K562 treated with DMSO at 1 percent for 4 hours (cell line): ENCODE measurements around the gene CDH3. TPM values are rescaled to one million over a fixed set of nuclear protein-coding genes. Genes with fewer than 3 reads are reported as not detected.

Source experiments
- total RNA-seq: library from RNA; unstranded; fragments of 300-600 nt; gene quantifications from 2 replicates; pipeline ENCODE4 v1.2.3, GENCODE V29; 2022; ENCODE audit not compliant: insufficient read depth

CDH3 gene
- total RNA-seq: not detected in 2 replicates

DNA sequence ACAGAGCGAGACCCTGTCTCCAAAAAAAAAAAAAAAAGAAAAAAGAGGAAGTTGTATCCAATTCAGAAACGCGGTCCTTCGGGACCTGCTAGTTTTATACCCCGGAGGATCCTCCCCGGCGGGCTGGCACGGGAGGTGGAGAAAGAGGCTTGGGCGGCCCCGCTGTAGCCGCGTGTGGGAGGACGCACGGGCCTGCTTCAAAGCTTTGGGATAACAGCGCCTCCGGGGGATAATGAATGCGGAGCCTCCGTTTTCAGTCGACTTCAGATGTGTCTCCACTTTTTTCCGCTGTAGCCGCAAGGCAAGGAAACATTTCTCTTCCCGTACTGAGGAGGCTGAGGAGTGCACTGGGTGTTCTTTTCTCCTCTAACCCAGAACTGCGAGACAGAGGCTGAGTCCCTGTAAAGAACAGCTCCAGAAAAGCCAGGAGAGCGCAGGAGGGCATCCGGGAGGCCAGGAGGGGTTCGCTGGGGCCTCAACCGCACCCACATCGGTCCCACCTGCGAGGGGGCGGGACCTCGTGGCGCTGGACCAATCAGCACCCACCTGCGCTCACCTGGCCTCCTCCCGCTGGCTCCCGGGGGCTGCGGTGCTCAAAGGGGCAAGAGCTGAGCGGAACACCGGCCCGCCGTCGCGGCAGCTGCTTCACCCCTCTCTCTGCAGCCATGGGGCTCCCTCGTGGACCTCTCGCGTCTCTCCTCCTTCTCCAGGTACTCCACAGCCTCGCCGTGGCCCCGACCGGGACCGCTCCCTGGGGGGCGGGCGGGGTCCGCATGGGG lies at the start of gene CDH3:
TSS of gene CDH3 (plus strand) at position 596 of the 779 bp plus-strand sequence. CDS start at position 666, 70 bp downstream.

DNA sequence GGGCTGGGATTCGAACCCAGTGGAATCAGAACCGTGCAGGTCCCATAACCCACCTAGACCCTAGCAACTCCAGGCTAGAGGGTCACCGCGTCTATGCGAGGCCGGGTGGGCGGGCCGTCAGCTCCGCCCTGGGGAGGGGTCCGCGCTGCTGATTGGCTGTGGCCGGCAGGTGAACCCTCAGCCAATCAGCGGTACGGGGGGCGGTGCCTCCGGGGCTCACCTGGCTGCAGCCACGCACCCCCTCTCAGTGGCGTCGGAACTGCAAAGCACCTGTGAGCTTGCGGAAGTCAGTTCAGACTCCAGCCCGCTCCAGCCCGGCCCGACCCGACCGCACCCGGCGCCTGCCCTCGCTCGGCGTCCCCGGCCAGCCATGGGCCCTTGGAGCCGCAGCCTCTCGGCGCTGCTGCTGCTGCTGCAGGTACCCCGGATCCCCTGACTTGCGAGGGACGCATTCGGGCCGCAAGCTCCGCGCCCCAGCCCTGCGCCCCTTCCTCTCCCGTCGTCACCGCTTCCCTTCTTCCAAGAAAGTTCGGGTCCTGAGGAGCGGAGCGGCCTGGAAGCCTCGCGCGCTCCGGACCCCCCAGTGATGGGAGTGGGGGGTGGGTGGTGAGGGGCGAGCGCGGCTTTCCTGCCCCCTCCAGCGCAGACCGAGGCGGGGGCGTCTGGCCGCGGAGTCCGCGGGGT lies 92.1 kb downstream of the CDH3 start, which contains the start of gene CDH1:
TSS of gene CDH1 (plus strand) at position 247 of the 684 bp plus-strand sequence. CDS start at position 371, 124 bp downstream.

Other genes starting within 250 kb of the CDH3 start
- 1.5 and 2.9 TPM in 2 replicates for gene SMPD3, start 196.8 kb upstream of the CDH3 start, total RNA-seq
- gene ZFP90, start 106.0 kb upstream of the CDH3 start, total RNA-seq: 3.4 and 4.7 TPM in 2 replicates
- not detected in 2 replicates for gene CDH1, start 92.0 kb downstream of the CDH3 start, total RNA-seq
- gene TANGO6, start 198.2 kb downstream of the CDH3 start, total RNA-seq: 2.9 and 10.0 TPM in 2 replicates